ENCODE results near the gene TTR. TPM values are rescaled to one million over a fixed set of nuclear protein-coding genes. Genes with fewer than 3 reads are reported as not detected.

The TTR gene
- total RNA-seq, 1 experiment from 2014 or later = not detected

DNA sequence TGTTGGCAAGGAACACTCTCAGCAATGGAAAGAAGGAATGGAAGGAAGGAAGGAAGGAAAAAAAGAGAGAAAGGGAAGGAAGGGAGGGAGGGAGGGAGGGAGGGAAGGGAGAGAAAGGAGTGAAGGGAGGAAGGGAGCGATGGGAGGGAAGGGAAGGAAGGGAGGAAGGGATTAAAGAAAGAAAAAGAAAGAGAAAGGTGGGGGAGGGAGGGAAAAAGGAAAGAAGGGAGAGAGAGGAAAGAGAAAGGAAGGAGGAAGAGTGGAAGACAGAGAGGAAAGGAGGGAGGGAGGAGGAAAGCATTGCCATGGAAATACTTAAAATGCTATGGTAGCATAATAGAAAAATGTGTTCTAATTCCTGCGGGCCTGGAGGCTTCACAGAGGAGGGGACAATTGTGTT lies 22.4 kb downstream of the TTR start:
- no peak for DNase-seq (ENCODE audit: low read depth in 1 of 2, low spot score in 2 of 2)
- H3K36me3 ChIP-seq = no peaks in the 10 kb centered on the region
- no peaks in the 10 kb centered on the region for H3K27me3 ChIP-seq (replicated peaks)
- H3K4me3 ChIP-seq = no peak overlapping the region
- no peaks in the 10 kb centered on the region for H3K4me1 ChIP-seq (replicated peaks)
- H3K27ac ChIP-seq = no peak overlapping the region
- H3K9me3 ChIP-seq (replicated peaks) = no peaks in the 10 kb centered on the region

GRCh38 chr18:31616586-31616985 lies 24.9 kb downstream of the TTR start:
- Histone ChIP-seq H3K27me3 (replicated peaks) (no peaks in the 10 kb centered on the region), H3K9me3 (replicated peaks) (no peaks in the 10 kb centered on the region), H3K4me1 (replicated peaks) (no peaks in the 10 kb centered on the region), H3K4me3 (no peak overlapping the region), H3K27ac (no peak overlapping the region), H3K36me3 (no peaks in the 10 kb centered on the region)
- no peak for DNase-seq (ENCODE audit: low read depth in 1 of 2, low spot score in 2 of 2)

- DNase-seq (ENCODE audit: low read depth in 1 of 2, low spot score in 2 of 2) = no peak
- Histone ChIP-seq H3K27me3 (replicated peaks) (no peaks in the 10 kb centered on the region), H3K27ac (no peak overlapping the region), H3K4me3 (no peak overlapping the region), H3K36me3 (no peaks in the 10 kb centered on the region), H3K4me1 (replicated peaks) (no peaks in the 10 kb centered on the region), H3K9me3 (replicated peaks) (no peaks in the 10 kb centered on the region)
These were observed 25.5 kb downstream of the TTR start for GRCh38 chr18:31617031-31617717.

DNA sequence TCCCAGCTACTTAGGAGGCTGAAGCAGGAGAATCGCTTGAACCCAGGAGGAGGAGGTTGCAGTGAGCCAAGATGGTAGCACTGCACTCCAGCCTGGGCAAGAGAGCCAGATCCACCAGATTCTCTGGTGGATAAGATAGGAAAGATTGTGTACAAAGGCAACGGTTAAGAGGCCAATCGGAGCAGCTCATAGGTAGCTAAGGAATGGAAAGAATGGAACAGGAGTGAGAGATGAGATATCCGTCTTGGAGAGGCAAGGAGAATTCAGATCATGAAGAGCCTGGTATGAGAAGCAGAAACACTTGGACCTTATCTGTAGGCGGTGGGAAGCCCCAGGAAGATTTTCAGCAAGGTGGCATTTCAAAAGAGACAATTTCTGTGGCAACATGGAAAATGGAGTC lies 27.1 kb downstream of the TTR start:
- Histone ChIP-seq H3K4me1 (replicated peaks) (no peaks in the 10 kb centered on the region), H3K9me3 (replicated peaks) (no peaks in the 10 kb centered on the region), H3K27me3 (replicated peaks) (no peaks in the 10 kb centered on the region), H3K36me3 (no peaks in the 10 kb centered on the region), H3K27ac (no peak overlapping the region), H3K4me3 (no peak overlapping the region)
- DNase-seq (ENCODE audit: low read depth in 1 of 2, low spot score in 2 of 2) = no peak

DNA sequence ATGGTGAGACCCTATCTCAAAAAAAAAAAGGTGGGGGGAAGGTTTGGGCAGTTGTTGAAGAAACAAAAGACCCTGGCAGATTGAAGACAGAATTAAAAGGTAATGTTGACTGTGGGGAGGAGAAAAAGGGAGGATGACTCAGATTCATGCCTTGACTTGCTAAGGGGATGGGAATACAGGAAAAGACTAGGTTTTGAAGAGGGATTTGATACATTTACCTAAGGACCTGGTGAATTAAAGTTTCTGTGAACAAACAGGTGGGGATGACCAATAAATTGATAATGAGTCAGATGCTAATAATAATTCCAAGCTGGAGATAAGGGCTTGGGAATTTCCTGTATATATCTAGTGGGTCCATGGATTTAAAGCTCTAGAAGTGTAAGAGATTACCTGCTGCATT lies 27.6 kb downstream of the TTR start:
- Histone ChIP-seq H3K4me3 (no peak overlapping the region), H3K9me3 (replicated peaks) (no peaks in the 10 kb centered on the region), H3K27ac (no peak overlapping the region), H3K4me1 (replicated peaks) (no peaks in the 10 kb centered on the region), H3K36me3 (no peaks in the 10 kb centered on the region), H3K27me3 (replicated peaks) (no peaks in the 10 kb centered on the region)
- no peak for DNase-seq (ENCODE audit: low read depth in 1 of 2, low spot score in 2 of 2)

DNA sequence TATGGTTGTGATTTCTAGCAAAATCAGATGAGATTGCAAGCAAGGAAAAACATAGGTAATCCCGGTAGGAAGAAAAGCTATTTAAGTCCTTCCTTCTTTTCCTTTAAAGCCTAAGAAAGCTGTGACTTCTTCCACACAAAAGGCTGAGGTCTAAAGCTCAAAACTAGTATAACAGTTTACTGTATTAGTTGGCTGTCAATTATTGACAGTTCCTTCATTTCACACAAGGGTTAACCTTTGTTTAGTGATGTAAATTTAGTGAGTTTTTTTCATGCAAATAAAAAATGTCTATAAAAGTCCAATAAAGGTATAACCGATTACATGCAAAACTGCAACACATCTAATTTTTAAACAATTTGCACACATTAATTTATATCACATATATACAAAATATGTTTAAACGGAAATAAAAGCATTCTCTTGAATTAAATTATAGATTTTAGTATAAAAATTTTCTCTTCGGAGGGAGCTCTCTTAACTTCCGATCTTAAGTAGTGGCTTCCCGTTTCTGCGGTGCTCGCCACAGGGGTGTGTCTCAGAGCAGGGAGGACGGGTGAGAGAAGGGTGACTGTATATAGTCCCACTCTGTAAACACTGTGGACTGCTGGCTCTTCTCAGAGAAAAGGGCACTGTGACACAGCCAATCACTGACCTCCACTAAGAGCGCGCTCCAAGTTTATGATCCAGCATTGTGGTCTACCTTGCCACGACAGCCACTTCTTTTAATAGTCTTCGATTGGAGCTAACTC lies 33.4 kb downstream of the TTR start:
- H3K27me3 ChIP-seq (replicated peaks) = no peaks in the 10 kb centered on the region
- H3K9me3 ChIP-seq (replicated peaks) = no peaks in the 10 kb centered on the region
- no peak overlapping the region for H3K27ac ChIP-seq
- H3K4me3 ChIP-seq = no peak overlapping the region
- H3K4me1 ChIP-seq (replicated peaks) = no peaks in the 10 kb centered on the region
- DNase-seq (ENCODE audit: low read depth in 1 of 2, low spot score in 2 of 2) = no peak
- H3K36me3 ChIP-seq = no peaks in the 10 kb centered on the region

GRCh38 chr18:31626409-31626808 lies 34.7 kb downstream of the TTR start:
- H3K27me3 ChIP-seq (replicated peaks) = no peaks in the 10 kb centered on the region
- no peaks in the 10 kb centered on the region for H3K36me3 ChIP-seq
- H3K27ac ChIP-seq = no peak overlapping the region
- H3K9me3 ChIP-seq (replicated peaks) = no peaks in the 10 kb centered on the region
- H3K4me3 ChIP-seq = no peak overlapping the region
- no peaks in the 10 kb centered on the region for H3K4me1 ChIP-seq (replicated peaks)
- DNase-seq (ENCODE audit: low read depth in 1 of 2, low spot score in 2 of 2) = no peak

- no peaks in the 10 kb centered on the region for H3K27me3 ChIP-seq (replicated peaks)
- DNase-seq (ENCODE audit: low read depth in 1 of 2, low spot score in 2 of 2) = no peak
- no peaks in the 10 kb centered on the region for H3K9me3 ChIP-seq (replicated peaks)
- H3K36me3 ChIP-seq = no peaks in the 10 kb centered on the region
- H3K4me3 ChIP-seq = no peak overlapping the region
- H3K27ac ChIP-seq = no peak overlapping the region
- H3K4me1 ChIP-seq (replicated peaks) = no peaks in the 10 kb centered on the region
These were observed 38.9 kb downstream of the TTR start for GRCh38 chr18:31630549-31630948.

- Histone ChIP-seq H3K4me1 (replicated peaks) (no peaks in the 10 kb centered on the region), H3K27me3 (replicated peaks) (no peaks in the 10 kb centered on the region), H3K4me3 (no peak overlapping the region), H3K9me3 (replicated peaks) (no peaks in the 10 kb centered on the region), H3K36me3 (no peaks in the 10 kb centered on the region), H3K27ac (no peak overlapping the region)
- DNase-seq (ENCODE audit: low read depth in 1 of 2, low spot score in 2 of 2) = no peak
These were observed 39.8 kb downstream of the TTR start for GRCh38 chr18:31631526-31631925.

GRCh38 chr18:31632356-31632755 lies 40.7 kb downstream of the TTR start:
- H3K27me3 ChIP-seq (replicated peaks) = no peaks in the 10 kb centered on the region
- H3K36me3 ChIP-seq = no peaks in the 10 kb centered on the region
- H3K4me1 ChIP-seq (replicated peaks) = no peaks in the 10 kb centered on the region
- DNase-seq (ENCODE audit: low read depth in 1 of 2, low spot score in 2 of 2) = no peak
- H3K9me3 ChIP-seq (replicated peaks) = no peaks in the 10 kb centered on the region
- H3K4me3 ChIP-seq = no peak overlapping the region
- H3K27ac ChIP-seq = no peak overlapping the region

- no peaks in the 10 kb centered on the region for H3K4me1 ChIP-seq (replicated peaks)
- H3K27ac ChIP-seq = no peak overlapping the region
- H3K36me3 ChIP-seq = no peaks in the 10 kb centered on the region
- DNase-seq (ENCODE audit: low read depth in 1 of 2, low spot score in 2 of 2) = no peak
- H3K9me3 ChIP-seq (replicated peaks) = no peaks in the 10 kb centered on the region
- H3K27me3 ChIP-seq (replicated peaks) = no peaks in the 10 kb centered on the region
- no peak overlapping the region for H3K4me3 ChIP-seq
These were observed 42.0 kb downstream of the TTR start for GRCh38 chr18:31633392-31634330.

DNA sequence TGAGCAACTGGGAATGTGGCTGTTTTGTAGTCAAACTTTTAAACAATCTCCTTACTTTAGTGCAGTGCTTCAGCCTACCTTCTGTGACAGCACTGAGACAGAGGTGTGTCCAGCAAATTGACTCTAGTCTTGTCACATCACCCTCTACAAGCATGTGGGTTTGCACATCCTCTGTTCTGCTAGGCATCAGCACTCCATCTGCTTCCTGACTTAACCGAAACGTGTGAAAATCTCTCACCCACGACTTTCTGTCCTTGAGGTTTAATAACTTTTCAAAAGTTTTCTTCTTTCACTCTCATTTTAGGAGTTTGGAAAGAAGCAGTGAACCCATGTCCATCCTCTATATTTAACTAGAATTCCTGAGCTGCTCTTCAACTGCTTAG lies 42.6 kb downstream of the TTR start:
- DNase-seq (ENCODE audit: low read depth in 1 of 2, low spot score in 2 of 2) = no peak
- Histone ChIP-seq H3K27ac (no peak overlapping the region), H3K4me1 (replicated peaks) (no peaks in the 10 kb centered on the region), H3K9me3 (replicated peaks) (no peaks in the 10 kb centered on the region), H3K4me3 (no peak overlapping the region), H3K36me3 (no peaks in the 10 kb centered on the region), H3K27me3 (replicated peaks) (no peaks in the 10 kb centered on the region)

DNA sequence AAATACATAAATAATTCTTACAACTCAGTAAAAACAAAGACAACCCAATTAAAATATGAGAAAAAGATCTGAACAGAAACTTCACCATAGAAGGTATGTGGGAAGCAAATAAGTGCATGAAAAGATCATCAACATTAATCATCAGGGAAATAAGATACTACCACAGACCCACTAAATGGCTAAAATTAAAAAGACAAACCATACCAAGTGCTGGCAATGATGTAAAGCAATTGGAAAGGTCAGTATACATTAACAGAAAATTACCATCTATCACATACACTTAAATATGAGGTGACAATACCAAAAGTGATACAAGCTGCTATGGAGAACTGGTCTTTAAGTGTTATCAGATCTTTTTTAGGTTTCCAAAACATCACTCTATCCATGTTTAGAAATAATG lies 44.7 kb downstream of the TTR start:
- Histone ChIP-seq H3K4me1 (replicated peaks) (no peaks in the 10 kb centered on the region), H3K36me3 (no peaks in the 10 kb centered on the region), H3K27ac (no peak overlapping the region), H3K9me3 (replicated peaks) (no peaks in the 10 kb centered on the region), H3K27me3 (replicated peaks) (no peaks in the 10 kb centered on the region), H3K4me3 (no peak overlapping the region)
- no peak for DNase-seq (ENCODE audit: low read depth in 1 of 2, low spot score in 2 of 2)

- H3K4me3 ChIP-seq = no peak overlapping the region
- no peaks in the 10 kb centered on the region for H3K9me3 ChIP-seq (replicated peaks)
- H3K4me1 ChIP-seq (replicated peaks) = no peaks in the 10 kb centered on the region
- no peak for DNase-seq (ENCODE audit: low read depth in 1 of 2, low spot score in 2 of 2)
- H3K36me3 ChIP-seq = no peaks in the 10 kb centered on the region
- no peak overlapping the region for H3K27ac ChIP-seq
- H3K27me3 ChIP-seq (replicated peaks) = no peaks in the 10 kb centered on the region
These were observed 45.8 kb downstream of the TTR start for GRCh38 chr18:31637445-31637844.
